ENCODE data around the gene SLC4A1AP.

The SLC4A1AP gene

DNA sequence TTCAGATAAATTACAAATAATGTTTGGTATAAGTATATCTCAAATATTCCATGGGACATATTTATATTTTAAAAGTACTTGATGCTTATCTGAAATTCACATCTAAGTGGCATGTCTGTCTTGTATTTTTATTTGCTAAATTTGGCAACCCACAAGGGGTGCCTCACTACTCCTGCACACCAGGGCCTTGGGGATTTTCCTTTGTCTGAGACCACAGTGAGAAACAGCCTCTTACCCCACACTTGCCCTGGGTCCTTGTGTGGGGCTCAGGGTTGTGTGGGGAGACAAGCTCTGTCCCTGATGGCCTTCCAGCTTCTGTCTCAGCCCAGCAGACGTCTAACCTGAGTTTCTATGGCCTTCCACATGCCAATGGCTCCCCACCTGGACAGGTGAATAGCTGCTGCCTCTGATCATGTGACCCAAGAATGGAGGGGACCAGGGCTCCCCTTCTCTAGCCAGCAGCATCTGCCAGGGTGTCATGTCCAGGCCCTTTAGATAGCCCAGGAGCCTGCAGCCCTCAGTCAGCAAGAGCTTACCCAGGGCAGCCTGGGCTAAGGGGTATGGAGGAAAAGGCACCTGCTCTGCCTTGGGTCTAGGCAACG is 58.3 kb downstream of the SLC4A1AP start:
- H3K9ac ChIP-seq (ENCODE audit: low read length) = no peak overlapping the region

DNA sequence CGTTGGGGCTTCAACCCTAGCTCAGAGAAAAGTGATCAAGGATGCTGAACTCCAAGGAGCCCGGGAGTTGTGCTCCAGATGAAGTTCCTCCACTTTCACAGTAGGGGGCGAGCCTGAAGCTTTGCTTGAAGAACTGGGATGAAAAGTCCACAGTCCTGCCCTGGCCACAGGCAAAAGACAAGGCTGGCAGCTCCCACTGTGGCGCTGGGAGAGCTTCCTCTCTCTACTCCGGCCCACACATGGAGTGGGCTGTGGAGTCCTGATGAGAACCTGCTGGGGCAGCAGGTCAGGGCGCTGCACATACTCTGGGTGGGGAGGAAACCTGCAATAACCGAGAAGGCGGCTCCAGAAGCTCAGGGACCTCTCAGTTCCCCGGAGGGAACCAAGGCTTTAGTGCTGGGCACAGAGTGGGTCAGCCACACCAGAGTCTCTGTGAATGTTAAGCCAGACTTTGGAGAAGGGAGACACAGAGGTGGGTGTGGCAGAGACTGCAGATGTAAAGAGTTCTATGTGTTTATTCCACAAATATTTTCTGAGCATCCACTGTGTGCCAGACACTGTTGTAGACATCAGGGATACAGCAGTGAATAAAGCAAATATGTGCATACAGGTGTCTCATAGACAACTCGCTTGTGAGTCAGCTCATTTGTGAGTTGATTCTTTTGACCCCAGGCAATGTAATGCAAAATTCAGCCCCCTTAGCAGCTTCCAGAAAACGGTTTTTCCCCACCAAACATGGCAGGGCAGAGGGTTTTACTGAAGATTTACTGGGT is 59.9 kb downstream of the SLC4A1AP start:
- H3K4me2 ChIP-seq (ENCODE audit: low read length) = no peak overlapping the region
- no CpG with 5 or more reads among the region's 11 CpGs for WGBS (ENCODE audit: extremely low coverage, insufficient coverage, insufficient read length)
- H3K36me3 ChIP-seq (ENCODE audit: control insufficient read depth in 1 of 2, insufficient read depth in 2 of 2, low read length in 2 of 2) = no peaks in the 10 kb centered on the region
- peak overlapping the region; percentile 46 for H2BK12ac ChIP-seq (ENCODE audit: low read length)
- H2AK5ac ChIP-seq (ENCODE audit: low read length) = no peak overlapping the region
- no peak overlapping the region for H4K12ac ChIP-seq (ENCODE audit: low read depth, low read length)
- H3K9me3 ChIP-seq (ENCODE audit: insufficient read depth, low read depth, low read length) = no peaks in the 10 kb centered on the region
- H3K27me3 ChIP-seq (ENCODE audit: insufficient read depth, low read length) = no peaks in the 10 kb centered on the region
- no peak overlapping the region for H3K14ac ChIP-seq (ENCODE audit: low read length)
- no peak overlapping the region for H3K23ac ChIP-seq (ENCODE audit: low read length)
- peak; percentile 61 to 80 for DNase-seq
- no peak overlapping the region for H3K9ac ChIP-seq (ENCODE audit: low read length)
- no peak overlapping the region for H4K8ac ChIP-seq (ENCODE audit: low read depth, low read length)
- H3K4me3 ChIP-seq (ENCODE audit: low read depth, low read length) = no peak overlapping the region
- H2AFZ ChIP-seq (ENCODE audit: insufficient read depth, low read length, poor library complexity) = peak overlapping the region; percentile 19
- H3K18ac ChIP-seq (ENCODE audit: low read length) = no peak overlapping the region
- H3K4ac ChIP-seq (ENCODE audit: low read depth, low read length) = no peak overlapping the region
- H3K79me2 ChIP-seq (ENCODE audit: control insufficient read depth, insufficient read depth, low read length, poor library complexity) = no peaks in the 10 kb centered on the region
- H3K79me1 ChIP-seq (ENCODE audit: low read length) = no peaks in the 10 kb centered on the region
- H2BK5ac ChIP-seq (ENCODE audit: low read depth, low read length, poor library complexity) = no peak overlapping the region
- H3K27ac ChIP-seq (ENCODE audit: low read depth, low read length) = no peak overlapping the region
- H2BK120ac ChIP-seq (ENCODE audit: insufficient read depth, low read length, poor library complexity) = no peak overlapping the region
- peaks cover 3 to 4% of the 10 kb centered on the region in 2 experiments for H3K4me1 ChIP-seq (ENCODE audit: control insufficient read depth in 1 of 2, insufficient read depth in 2 of 2, low read length in 2 of 2)
- H4K91ac ChIP-seq (ENCODE audit: low read depth, low read length) = no peak overlapping the region

More for the DNA sequence above, 58.3 kb downstream of the SLC4A1AP start:
- Histone ChIP-seq H2BK120ac (ENCODE audit: insufficient read depth, low read length, poor library complexity) (no peak overlapping the region), H3K23ac (ENCODE audit: low read length) (peak overlapping the region; percentile 49), H3K79me1 (ENCODE audit: low read length) (no peaks in the 10 kb centered on the region), H3K27ac (ENCODE audit: low read depth, low read length) (no peak overlapping the region), H3K4ac (ENCODE audit: low read depth, low read length) (no peak overlapping the region), H3K4me2 (ENCODE audit: low read length) (no peak overlapping the region), H3K79me2 (ENCODE audit: control insufficient read depth, insufficient read depth, low read length, poor library complexity) (no peaks in the 10 kb centered on the region), H3K4me1 (ENCODE audit: control insufficient read depth in 1 of 2, insufficient read depth in 2 of 2, low read length in 2 of 2) (peaks cover 0 to 2% of the 10 kb centered on the region in 2 experiments), H3K9me3 (ENCODE audit: insufficient read depth, low read depth, low read length) (no peaks in the 10 kb centered on the region), H3K4me3 (ENCODE audit: low read depth, low read length) (no peak overlapping the region), H4K91ac (ENCODE audit: low read depth, low read length) (no peak overlapping the region), H2AFZ (ENCODE audit: insufficient read depth, low read length, poor library complexity) (no peak overlapping the region), H2BK12ac (ENCODE audit: low read length) (no peak overlapping the region), H3K18ac (ENCODE audit: low read length) (no peak overlapping the region), H3K36me3 (ENCODE audit: control insufficient read depth in 1 of 2, insufficient read depth in 2 of 2, low read length in 2 of 2) (no peaks in the 10 kb centered on the region), H2BK5ac (ENCODE audit: low read depth, low read length, poor library complexity) (no peak overlapping the region), H3K14ac (ENCODE audit: low read length) (no peak overlapping the region), H3K27me3 (ENCODE audit: insufficient read depth, low read length) (no peaks in the 10 kb centered on the region), H4K12ac (ENCODE audit: low read depth, low read length) (no peak overlapping the region), H2AK5ac (ENCODE audit: low read length) (no peak overlapping the region), H4K8ac (ENCODE audit: low read depth, low read length) (no peak overlapping the region)
- no CpG with 5 or more reads among the region's 2 CpGs for WGBS (ENCODE audit: extremely low coverage, insufficient coverage, insufficient read length)
- DNase-seq = no peak

DNA sequence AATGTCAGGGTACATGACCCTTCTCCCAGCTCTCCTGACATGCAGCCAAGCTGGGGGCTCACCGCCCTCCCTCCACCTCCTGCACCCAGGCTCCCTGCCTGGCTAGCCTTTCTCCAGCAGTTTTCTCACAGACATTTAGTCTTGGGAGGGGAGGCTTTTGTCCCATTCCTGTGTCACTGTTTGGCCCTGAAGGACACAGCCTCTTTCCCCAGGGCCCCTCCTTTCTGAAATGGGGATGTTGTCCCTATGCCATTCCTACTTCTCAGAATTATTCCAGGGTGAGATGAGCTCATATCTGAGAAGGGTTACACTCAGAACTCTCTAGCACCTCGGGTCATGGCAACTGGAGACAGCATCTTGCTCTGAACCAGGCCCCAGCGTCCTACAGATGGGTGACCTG is 60.5 kb downstream of the SLC4A1AP start:
- no peak for DNase-seq
- Histone ChIP-seq H2BK5ac (ENCODE audit: low read depth, low read length, poor library complexity) (no peak overlapping the region), H2BK12ac (ENCODE audit: low read length) (no peak overlapping the region), H3K36me3 (ENCODE audit: control insufficient read depth in 1 of 2, insufficient read depth in 2 of 2, low read length in 2 of 2) (no peaks in the 10 kb centered on the region), H3K79me2 (ENCODE audit: control insufficient read depth, insufficient read depth, low read length, poor library complexity) (no peaks in the 10 kb centered on the region), H3K27ac (ENCODE audit: low read depth, low read length) (no peak overlapping the region), H4K12ac (ENCODE audit: low read depth, low read length) (no peak overlapping the region), H3K4me3 (ENCODE audit: low read depth, low read length) (no peak overlapping the region), H3K9me3 (ENCODE audit: insufficient read depth, low read depth, low read length) (no peaks in the 10 kb centered on the region), H2AK5ac (ENCODE audit: low read length) (peak overlapping the region; percentile 34), H2AFZ (ENCODE audit: insufficient read depth, low read length, poor library complexity) (peak overlapping the region; percentile 55), H3K4me1 (ENCODE audit: control insufficient read depth in 1 of 2, insufficient read depth in 2 of 2, low read length in 2 of 2) (peaks cover 6 to 8% of the 10 kb centered on the region in 2 experiments), H3K27me3 (ENCODE audit: insufficient read depth, low read length) (no peaks in the 10 kb centered on the region), H3K4me2 (ENCODE audit: low read length) (no peak overlapping the region), H4K91ac (ENCODE audit: low read depth, low read length) (no peak overlapping the region), H3K18ac (ENCODE audit: low read length) (no peak overlapping the region), H3K79me1 (ENCODE audit: low read length) (no peaks in the 10 kb centered on the region), H3K14ac (ENCODE audit: low read length) (no peak overlapping the region), H4K8ac (ENCODE audit: low read depth, low read length) (no peak overlapping the region), H3K4ac (ENCODE audit: low read depth, low read length) (no peak overlapping the region), H3K23ac (ENCODE audit: low read length) (no peak overlapping the region), H3K9ac (ENCODE audit: low read length) (no peak overlapping the region), H2BK120ac (ENCODE audit: insufficient read depth, low read length, poor library complexity) (no peak overlapping the region)
- no CpG with 5 or more reads among the region's 3 CpGs for WGBS (ENCODE audit: extremely low coverage, insufficient coverage, insufficient read length)

DNA sequence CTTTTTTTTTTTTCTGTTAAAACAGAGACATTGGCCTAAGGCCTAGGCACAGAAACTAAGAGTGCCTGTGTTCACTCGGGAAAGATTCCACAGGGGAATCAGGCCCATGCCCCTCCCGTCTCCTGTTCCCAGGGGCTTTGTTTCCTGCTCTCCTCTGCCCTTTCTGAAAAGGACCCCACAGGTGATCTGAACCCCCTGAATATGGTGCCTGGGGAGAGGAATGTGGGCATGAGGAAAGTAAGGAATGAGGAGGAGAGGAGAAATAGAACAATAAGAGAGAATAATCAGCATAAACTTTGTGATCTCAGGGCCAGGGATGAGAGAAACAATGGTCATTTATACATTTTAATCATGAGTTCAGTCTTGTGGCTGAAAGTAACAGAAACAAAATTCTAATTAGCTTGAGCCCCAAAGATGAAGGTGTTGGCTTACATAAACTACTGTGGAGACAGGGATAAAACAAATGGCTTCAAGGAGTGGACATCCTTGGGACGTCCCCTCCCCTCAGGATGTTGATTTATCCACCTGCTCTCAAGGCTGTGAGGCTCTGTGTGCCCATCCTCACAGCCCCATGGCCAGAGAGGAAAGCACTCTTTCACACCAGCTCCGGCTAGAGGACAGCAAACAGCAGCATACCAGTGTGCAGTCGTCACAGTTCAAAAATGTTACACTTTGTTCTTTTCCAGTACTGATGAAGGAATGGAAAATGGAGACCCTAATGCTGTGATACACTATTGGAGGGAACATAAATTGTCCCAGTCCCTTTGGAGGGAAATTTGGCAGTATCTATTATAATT is 61.4 kb downstream of the SLC4A1AP start:
- H4K91ac ChIP-seq (ENCODE audit: low read depth, low read length) = no peak overlapping the region
- no peaks in the 10 kb centered on the region for H3K27me3 ChIP-seq (ENCODE audit: insufficient read depth, low read length)
- H2AK5ac ChIP-seq (ENCODE audit: low read length) = no peak overlapping the region
- no peaks in the 10 kb centered on the region for H3K79me2 ChIP-seq (ENCODE audit: control insufficient read depth, insufficient read depth, low read length, poor library complexity)
- H3K9ac ChIP-seq (ENCODE audit: low read length) = no peak overlapping the region
- DNase-seq = peak in 1 of 2 donors; percentile 36
- no peak overlapping the region for H4K8ac ChIP-seq (ENCODE audit: low read depth, low read length)
- no peak overlapping the region for H2BK12ac ChIP-seq (ENCODE audit: low read length)
- WGBS (ENCODE audit: extremely low coverage, insufficient coverage, insufficient read length) = no CpG with 5 or more reads among the region's 5 CpGs
- no peak overlapping the region for H2BK120ac ChIP-seq (ENCODE audit: insufficient read depth, low read length, poor library complexity)
- no peak overlapping the region for H2AFZ ChIP-seq (ENCODE audit: insufficient read depth, low read length, poor library complexity)
- H3K14ac ChIP-seq (ENCODE audit: low read length) = no peak overlapping the region
- no peak overlapping the region for H2BK5ac ChIP-seq (ENCODE audit: low read depth, low read length, poor library complexity)
- no peak overlapping the region for H3K4me3 ChIP-seq (ENCODE audit: low read depth, low read length)
- H3K27ac ChIP-seq (ENCODE audit: low read depth, low read length) = no peak overlapping the region
- no peak overlapping the region for H3K18ac ChIP-seq (ENCODE audit: low read length)
- no peaks in the 10 kb centered on the region for H3K79me1 ChIP-seq (ENCODE audit: low read length)
- no peaks in the 10 kb centered on the region for H3K36me3 ChIP-seq (ENCODE audit: control insufficient read depth in 1 of 2, insufficient read depth in 2 of 2, low read length in 2 of 2)
- no peak overlapping the region for H3K4ac ChIP-seq (ENCODE audit: low read depth, low read length)
- no peak overlapping the region for H3K23ac ChIP-seq (ENCODE audit: low read length)
- H4K12ac ChIP-seq (ENCODE audit: low read depth, low read length) = no peak overlapping the region
- H3K9me3 ChIP-seq (ENCODE audit: insufficient read depth, low read depth, low read length) = no peaks in the 10 kb centered on the region
- H3K4me1 ChIP-seq (ENCODE audit: control insufficient read depth in 1 of 2, insufficient read depth in 2 of 2, low read length in 2 of 2) = peaks cover 8 to 11% of the 10 kb centered on the region in 2 experiments
- H3K4me2 ChIP-seq (ENCODE audit: low read length) = no peak overlapping the region
